ENCODE results near the gene TMEM258.

TMEM258 gene

GRCh38 chr11:61754534-61755482, 37.6 kb downstream of the TMEM258 start:
- no peak for DNase-seq

DNA sequence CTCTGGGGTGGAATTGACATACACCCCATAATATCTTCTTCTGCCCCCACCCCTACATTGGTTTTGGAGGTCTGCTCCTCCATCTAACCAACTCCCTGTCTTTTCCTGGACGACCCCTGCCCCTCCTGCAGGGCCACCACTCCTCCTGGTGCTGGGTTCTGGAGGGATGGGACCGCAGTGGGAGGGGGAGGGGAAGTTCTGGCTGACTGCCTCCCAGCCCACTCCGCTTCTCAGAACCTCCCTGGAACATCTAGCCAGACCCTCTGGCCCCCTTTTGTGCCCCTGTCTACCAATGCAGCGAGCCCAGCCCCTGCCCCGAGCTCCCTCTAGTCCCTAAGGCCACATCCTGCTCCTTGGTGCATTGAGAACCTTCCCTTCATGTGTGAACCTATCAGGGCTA, 38.7 kb downstream of the TMEM258 start:
- no peak for DNase-seq

DNA sequence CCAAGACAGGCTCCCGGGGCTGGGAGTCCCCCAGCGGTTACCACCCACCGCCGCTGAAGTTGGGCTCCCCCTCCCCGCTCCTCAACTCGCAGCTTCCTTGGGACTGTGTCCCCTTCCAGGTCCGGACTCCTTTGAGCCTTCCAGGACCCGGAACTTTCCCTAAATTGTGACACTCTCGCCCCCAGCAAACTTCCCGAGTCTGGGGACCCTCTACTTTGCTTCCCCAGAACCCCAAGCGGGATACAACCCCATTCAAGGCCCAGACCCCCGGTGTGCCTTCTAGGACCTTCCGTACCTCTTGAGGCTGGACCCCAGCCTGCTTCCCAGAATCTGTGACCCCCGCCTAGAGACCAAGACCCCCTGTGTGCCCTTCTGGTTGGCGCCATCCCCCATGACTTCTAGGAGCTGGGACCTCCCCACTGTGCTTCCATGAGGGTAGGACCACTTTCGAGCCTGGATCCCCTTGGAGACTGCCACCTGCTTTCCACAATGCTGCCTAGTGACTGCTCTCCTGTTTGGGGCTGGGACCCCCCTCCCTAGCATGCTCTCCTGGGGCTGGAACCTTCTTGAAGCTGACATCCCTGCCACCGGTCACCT, 39.4 kb downstream of the TMEM258 start:
- DNase-seq = no peak

- peak; percentile 87 for DNase-seq
Measured at GRCh38 chr11:61752117-61752924, 40.1 kb downstream of the TMEM258 start, which contains the start of gene MYRF. Gene MYRF (plus strand): TSS chr11:61752636. CDS start chr11:61752745, 109 bp downstream.

DNA sequence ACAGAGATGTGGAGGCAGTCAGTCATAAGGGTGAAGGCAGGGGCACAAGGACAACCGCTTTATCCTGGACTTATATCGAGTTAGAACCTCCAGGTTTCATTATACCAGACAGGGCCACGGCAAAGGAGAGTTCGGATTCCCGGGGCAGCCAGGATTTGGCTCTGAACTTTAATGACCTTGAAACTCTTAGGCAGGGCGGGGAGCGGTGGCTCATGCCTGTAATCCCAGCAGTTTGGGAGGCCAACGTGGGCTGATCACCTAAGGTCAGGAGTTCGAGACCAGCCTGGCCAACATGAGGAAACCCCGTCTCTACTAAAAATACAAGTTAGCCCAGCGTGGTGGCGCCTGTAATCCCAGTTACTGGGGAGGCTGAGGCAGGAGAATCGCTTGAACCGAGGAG, 41.0 kb downstream of the TMEM258 start:
- DNase-seq = no peak

- DNase-seq = no peak
Measured at GRCh38 chr11:61750631-61751273, 41.6 kb downstream of the TMEM258 start.

GRCh38 chr11:61749591-61750217, 42.7 kb downstream of the TMEM258 start:
- DNase-seq = no peak

DNA sequence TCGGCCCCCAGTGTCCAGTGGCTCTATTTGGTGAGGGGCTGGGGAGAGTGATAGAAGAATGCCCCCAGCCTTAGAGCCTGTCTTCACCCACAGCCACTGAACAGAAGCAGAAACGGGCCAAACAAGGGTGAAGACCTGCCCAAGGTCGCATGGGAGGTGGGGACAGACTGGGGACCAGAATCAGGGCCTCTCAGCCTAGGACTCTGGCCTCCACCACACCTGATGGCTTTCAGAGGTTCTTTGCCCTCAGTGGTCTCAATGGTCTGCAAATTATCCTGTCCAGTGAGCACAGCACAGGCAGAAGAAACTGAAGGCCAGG, 44.5 kb downstream of the TMEM258 start:
- no peak for DNase-seq

DNA sequence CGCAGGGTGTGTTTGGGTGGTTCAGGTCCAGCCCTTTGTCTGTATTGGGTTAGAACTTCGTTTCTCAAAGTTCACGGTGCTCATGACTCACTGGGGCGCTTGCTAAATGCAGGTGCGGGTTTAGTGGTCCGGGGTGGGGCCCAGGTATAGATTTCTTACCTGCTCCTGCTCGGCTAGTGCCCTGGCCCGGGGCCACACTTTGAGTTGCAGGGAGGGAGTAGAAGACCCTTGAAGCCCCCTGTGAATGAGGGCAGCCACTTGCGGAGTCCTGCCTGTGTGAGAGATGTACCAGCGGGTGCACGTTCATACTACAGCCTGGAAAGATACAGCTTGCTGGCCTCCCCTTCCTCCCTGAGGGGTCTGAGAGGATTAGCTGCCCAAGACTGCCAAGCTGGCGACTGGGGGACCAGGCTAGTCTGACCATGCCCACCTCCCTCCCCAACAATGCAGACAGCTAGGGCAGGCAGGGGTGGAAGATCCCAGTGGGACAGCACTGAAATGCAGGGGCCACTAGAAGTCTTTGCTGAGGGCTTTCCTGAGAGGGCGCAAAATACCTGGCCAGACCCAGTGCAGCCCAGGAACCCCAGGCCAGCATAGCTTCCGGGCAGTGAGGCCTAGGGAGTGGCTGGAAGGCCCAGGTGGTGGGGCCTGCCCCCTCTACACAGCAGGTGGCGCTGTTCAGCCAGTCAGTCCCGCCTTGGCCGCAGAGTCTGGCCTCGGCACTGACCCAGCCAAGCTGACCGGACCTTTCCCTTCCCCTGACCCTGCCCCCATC, 45.0 kb downstream of the TMEM258 start:
- DNase-seq = peak; percentile 72

GRCh38 chr11:61746442-61747191, 45.8 kb downstream of the TMEM258 start:
- no peak for DNase-seq

- no peak for DNase-seq
Measured at GRCh38 chr11:61745781-61746441, 46.5 kb downstream of the TMEM258 start.

GRCh38 chr11:61744609-61745156, 47.7 kb downstream of the TMEM258 start:
- no peak for DNase-seq

GRCh38 chr11:61744181-61744580, 48.2 kb downstream of the TMEM258 start:
- no peak for DNase-seq

GRCh38 chr11:61743486-61744095, 48.8 kb downstream of the TMEM258 start:
- DNase-seq = no peak

DNA sequence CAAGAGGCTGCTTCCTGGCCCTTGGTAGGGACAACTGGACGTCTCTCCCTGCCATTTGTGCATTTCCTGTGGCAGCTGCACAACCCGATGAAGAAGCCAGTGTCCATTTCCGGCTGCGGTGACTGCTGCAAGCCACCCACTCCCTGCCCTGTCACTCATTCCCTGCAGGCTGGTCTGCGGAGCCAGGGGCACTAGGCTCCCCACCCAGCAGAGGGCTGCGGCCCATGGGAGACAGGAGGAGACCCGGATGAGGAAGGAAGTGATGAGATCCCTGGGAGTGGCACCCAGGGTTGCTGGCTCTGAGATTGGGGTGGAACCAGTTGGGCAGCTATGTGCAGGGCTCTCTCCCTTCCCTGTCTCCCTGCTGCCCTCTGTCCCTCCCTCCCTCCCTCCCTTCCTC, 50.0 kb downstream of the TMEM258 start:
- DNase-seq = no peak

GRCh38 chr11:61739966-61740365, 52.4 kb downstream of the TMEM258 start:
- no peak for DNase-seq

- DNase-seq = no peak
Measured at GRCh38 chr11:61739413-61739812, 53.0 kb downstream of the TMEM258 start.
